GM19397 (cell line): ENCODE measurements around the gene SH2D7.
A peak's percentile ranks its signal among the peaks of the same experiment; 100 is the strongest.
"Not testable (repeated sequence)": the region's sequence is repeated elsewhere in the genome, so short reads cannot be mapped to it uniquely, and the experiment has no call there.

ENCODE experiments used
- ATAC-seq: cut with Tn5 transposase; IDR thresholded peaks from one replicate; pipeline ENCODE4 v1.9.1; 2021; ENCODE audit warnings: mild to moderate bottlenecking, moderate library complexity; ENCODE audit not compliant: unreplicated experiment

Gene SH2D7

GRCh38 chr15:78133801-78134200, 41.4 kb downstream of the SH2D7 start:
- no peak for ATAC-seq

DNA sequence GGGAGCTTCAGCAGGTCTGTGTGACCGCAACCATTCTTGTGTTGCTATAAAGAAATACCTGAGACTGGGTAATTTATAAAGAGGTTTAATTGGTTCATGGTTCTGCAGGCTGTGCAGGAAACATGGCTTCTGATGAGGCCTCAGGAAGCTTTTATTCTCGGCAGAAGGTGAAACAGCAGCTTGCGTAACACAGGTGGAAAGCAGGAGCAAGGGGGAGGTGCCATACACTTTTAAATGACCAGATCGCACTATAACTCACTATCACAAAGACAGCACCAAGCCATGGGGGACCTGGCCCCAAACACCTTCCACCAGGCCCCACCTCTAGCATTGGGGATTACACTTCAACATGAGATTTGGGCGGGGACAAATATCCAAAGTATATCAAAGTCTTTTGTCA, 47.2 kb downstream of the SH2D7 start:
- ATAC-seq: no peak

DNA sequence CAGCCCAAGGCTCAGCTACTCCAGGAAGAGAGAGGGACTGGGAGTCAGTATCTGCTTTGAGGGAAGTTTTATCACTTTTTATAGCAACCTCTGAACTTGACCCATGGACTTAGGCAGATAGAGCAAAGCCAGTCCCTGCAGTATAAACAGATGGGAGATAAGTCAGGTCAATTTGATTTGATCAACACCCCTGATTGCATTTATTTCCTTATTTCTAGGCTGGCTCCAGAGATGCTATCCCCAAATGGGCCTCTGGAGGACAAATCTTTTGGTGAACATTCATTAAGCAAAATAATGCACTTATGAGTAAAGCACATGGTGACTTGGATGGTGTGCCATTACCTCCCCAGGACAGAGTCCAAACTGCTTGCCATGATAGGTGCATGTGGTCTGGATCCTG, 47.9 kb downstream of the SH2D7 start:
- no peak for ATAC-seq

GRCh38 chr15:78142332-78142731, 50.0 kb downstream of the SH2D7 start:
- no peak for ATAC-seq

DNA sequence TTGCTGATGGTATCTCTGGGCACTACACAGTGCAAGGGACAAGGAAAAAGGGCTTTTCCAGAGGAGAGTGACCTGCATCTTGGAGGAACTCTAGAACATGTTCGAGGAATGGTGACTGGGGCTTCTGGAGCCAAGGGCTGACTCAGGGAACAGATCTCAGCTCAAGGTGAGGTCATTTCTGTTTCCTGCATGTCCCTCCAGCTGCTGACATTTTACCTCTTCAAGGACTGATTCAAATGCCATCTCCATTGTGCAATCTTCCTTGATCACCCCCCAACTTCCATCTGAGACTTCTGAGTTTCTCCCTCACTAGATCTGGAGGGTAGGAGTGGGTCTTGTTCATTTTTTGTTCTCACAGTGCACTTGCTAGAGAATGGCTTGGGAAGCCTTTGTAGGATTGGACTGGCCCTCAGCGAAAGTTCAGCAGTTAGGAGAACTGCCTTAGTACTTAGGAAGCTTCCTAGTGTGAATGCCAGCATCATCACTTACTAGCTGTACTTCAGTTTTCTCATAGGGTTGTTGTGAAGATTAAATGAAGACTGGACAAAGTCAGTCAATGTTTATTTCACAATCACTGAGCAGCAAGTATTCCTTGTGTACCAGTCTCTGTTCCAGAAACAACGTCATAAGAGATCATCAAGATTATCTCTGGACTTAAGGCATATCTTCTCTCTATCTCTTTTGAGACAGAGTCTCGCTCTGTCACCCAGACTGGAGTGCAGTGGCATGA, 54.2 kb downstream of the SH2D7 start:
- ATAC-seq: no peak

GRCh38 chr15:78147566-78147965, 55.2 kb downstream of the SH2D7 start:
- ATAC-seq: no peak

DNA sequence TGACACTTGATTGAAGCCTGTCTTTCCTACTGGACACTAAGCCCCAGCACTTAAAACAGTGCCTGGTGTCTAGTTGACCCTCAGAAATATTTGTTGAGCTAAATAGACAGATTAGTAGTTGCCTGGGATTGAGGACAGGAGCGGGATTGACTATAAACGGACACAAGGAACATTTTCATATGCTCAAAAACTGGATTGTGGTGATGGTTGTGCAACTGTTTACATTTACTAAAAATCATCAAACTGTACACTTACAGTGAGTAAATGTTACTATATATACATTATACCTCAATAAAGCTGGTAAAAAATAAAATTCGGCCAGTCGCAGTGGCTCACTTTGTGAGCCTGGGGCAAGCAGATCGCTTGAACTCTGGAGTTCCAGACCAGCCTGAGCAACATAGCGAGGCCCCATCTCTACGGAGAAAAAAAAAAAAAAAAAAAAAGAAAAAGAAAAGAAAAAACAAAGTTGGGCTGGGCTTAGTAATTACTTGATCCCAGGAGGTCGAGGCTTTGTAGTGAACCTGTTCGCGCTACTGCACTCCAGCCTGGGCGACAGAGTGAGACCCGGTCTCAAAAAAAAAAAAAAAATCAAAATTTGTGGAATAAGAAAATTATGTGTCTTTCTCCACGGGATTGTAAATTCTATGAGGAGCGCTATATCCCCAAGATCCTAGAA, 56.2 kb downstream of the SH2D7 start:
- peak; percentile 2 for ATAC-seq

DNA sequence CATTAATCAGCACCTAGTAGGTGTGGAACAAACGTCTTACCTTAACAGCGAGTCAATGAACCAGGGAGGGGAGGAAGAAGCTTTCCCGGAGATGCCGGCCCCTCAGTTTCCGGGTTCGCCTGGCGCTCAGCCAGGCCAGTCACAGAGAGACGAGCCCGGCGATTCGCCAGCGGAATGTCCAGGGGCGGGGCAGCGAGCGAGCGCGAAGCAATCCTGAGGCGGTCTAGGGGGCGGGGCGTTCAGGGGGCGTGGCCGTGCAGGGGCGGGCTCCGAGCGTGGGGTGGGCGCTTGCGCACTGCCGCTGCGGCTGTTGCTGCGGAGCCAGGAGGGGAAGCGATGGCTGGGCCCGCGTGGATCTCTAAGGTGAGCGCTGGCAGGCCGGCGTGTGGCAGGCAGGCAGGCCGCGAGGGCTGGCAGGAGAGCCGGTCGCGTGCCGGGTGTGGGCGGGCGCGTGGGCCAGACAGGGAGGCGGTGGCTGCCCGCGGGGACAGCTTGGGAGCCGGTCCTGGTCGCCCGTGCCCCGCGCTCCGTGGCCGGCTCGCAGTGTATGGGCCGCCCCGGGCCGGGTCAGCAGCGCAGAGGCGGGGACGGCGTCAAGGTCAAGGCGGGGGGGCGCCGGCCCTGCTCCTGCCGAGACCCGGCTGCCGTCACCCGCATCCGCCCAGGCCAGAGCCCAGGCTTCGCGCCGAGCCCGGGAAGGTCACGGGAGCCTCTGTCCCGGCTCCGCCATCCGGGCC, 56.9 kb downstream of the SH2D7 start, which contains the start of gene IDH3A:
TSS of gene IDH3A (plus strand) at position 295 of the 737 bp plus-strand sequence. CDS start at position 337, 42 bp downstream.
- peak; percentile 79 for ATAC-seq

DNA sequence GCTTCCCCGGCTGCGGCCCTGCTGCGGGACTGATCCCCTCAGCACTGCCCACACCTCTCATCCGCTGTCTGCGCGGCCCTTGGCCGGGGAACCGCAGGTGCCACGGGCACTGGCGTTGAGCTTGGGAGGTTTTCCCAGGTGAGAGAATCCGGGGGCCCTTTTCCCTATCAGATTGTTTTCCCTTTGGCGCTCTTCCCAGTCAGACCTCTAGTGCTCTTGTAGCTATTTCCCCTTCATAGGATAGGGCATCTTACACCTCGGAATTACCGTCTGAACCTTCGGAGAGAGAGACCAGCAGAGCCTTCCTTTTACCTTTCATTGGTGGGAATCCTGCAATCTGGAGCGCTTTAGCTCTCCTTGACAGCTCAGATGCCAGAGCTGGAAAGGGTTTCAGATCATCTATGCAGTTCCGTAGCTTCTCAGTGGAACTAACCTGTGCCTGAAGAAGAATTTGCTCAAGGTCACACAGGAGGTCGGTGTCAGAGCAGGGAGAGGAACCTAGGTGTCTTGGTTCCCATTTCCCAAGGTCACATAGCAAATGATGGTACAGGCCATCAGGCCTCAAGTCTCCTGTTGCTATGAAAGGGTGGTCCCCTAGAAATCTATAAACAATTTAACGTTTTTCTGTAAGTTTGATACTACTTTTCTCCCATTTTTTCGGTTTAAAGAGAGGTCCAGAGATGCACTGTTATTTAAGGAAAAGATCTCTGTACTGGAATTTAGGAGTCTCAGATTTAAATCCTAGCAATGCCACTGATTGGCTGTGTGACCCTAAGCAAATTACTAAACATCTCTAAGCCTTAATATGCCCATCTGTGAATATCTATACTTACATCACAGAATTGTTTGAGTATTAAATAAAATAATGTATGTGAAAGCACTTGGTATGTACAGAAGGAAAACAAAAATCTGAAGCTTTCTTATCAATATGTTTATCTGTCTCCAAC, 57.7 kb downstream of the SH2D7 start:
- ATAC-seq: no peak

- ATAC-seq: not testable (repeated sequence)
These were observed 58.7 kb downstream of the SH2D7 start for GRCh38 chr15:78151075-78151474.
